GM23338 (cell line): ENCODE results near the gene KNG1. TPM values are rescaled to one million over a fixed set of nuclear protein-coding genes. Genes with fewer than 3 reads are reported as not detected.

ENCODE experiments used
- ATAC-seq: fragments of 200-7000 bp; cut with Tn5 transposase; 3 replicates; pipeline ENCODE4 v1.9.1; 2020
- DNase-seq: peaks from one replicate; pipeline ENCODE4 v3.0.0-alpha.2; 2015; ENCODE audit warnings: low spot score
- H2AFZ ChIP-seq: fragments of 200-600 bp; sonication (generic); 2 replicates; pipeline ENCODE4 v1.8.0; 2016; ENCODE audit warnings: antibody characterized with exemption, mild to moderate bottlenecking, moderate library complexity
- H3F3A ChIP-seq: fragments of 200-600 bp; sonication (generic); replicated peaks from 2 replicates; pipeline ENCODE4 v1.8.0; 2017; ENCODE audit warnings: antibody characterized with exemption, mixed run types, low read depth
- H3K27ac ChIP-seq: fragments of 200-600 bp; sonication (generic); 2 replicates; pipeline ENCODE4 v1.6.1; 2016; ENCODE audit warnings: low read depth
- H3K27me3 ChIP-seq: fragments of 200-600 bp; sonication (generic); 2 replicates; pipeline ENCODE4 v1.8.0; 2016; ENCODE audit warnings: mild to moderate bottlenecking, mixed run types, moderate library complexity; ENCODE audit not compliant: insufficient read depth
- H3K36me3 ChIP-seq: fragments of 200-600 bp; sonication (generic); 2 replicates; pipeline ENCODE4 v1.8.0; 2016; ENCODE audit warnings: mild to moderate bottlenecking; ENCODE audit not compliant: insufficient read depth
- H3K4me1 ChIP-seq: fragments of 200-600 bp; sonication (generic); 2 replicates; pipeline ENCODE4 v1.8.0; 2016; ENCODE audit warnings: mild to moderate bottlenecking, moderate library complexity; ENCODE audit not compliant: insufficient read depth
- H3K4me2 ChIP-seq: fragments of 200-600 bp; sonication (generic); 2 replicates; pipeline ENCODE4 v1.7.1; 2017; ENCODE audit warnings: mixed run types
- H3K4me3 ChIP-seq: fragments of 200-600 bp; sonication (generic); 2 replicates; pipeline ENCODE4 v1.6.1; 2016; ENCODE audit warnings: mixed run types
- H3K79me2 ChIP-seq: fragments of 200-600 bp; sonication (generic); replicated peaks from 2 replicates; pipeline ENCODE4 v1.8.0; 2017; ENCODE audit warnings: mild to moderate bottlenecking; ENCODE audit not compliant: insufficient read depth
- H3K9me2 ChIP-seq: fragments of 200-600 bp; sonication (generic); 2 replicates; pipeline ENCODE4 v1.8.0; 2017; ENCODE audit not compliant: insufficient read depth
- H4K20me1 ChIP-seq: fragments of 200-600 bp; sonication (generic); replicated peaks from 2 replicates; pipeline ENCODE4 v1.8.0; 2017; ENCODE audit warnings: mild to moderate bottlenecking; ENCODE audit not compliant: insufficient read depth
- H3K27ac Mint-ChIP-seq: 2 replicates; pipeline ENCODE4 v1.8.0; 2020; ENCODE audit warnings: inconsistent platforms, mild to moderate bottlenecking, moderate library complexity, mixed read lengths
- H3K27me3 Mint-ChIP-seq: 3 replicates; pipeline ENCODE4 v1.8.0; 2022; ENCODE audit warnings: low read depth, mild to moderate bottlenecking, moderate library complexity, mixed read lengths, inconsistent platforms; ENCODE audit not compliant: insufficient read depth, poor library complexity
- H3K36me3 Mint-ChIP-seq: 3 replicates; pipeline ENCODE4 v1.8.0; 2021; ENCODE audit warnings: low read depth, mild to moderate bottlenecking, inconsistent platforms, moderate library complexity, mixed read lengths
- H3K4me1 Mint-ChIP-seq: 3 replicates; pipeline ENCODE4 v1.8.0; 2020; ENCODE audit warnings: mild to moderate bottlenecking, inconsistent platforms, mixed read lengths
- H3K4me3 Mint-ChIP-seq: 3 replicates; pipeline ENCODE4 v1.8.0; 2021; ENCODE audit warnings: moderate library complexity, mild to moderate bottlenecking, inconsistent platforms, mixed read lengths
- H3K9me3 Mint-ChIP-seq: 3 replicates; pipeline ENCODE4 v1.8.0; 2020; ENCODE audit warnings: moderate library complexity, mild to moderate bottlenecking, inconsistent platforms, mixed read lengths
- CREB1 ChIP-seq: fragments of 250-450 bp; sonication (Bioruptor Pico); IDR thresholded peaks from 2 replicates; pipeline ENCODE4 v1.5.0; 2020; ENCODE audit warnings: low read depth, mild to moderate bottlenecking, moderate library complexity
- ETS1 ChIP-seq: IDR thresholded peaks from 2 replicates; pipeline ENCODE4 v1.6.1; 2016; ENCODE audit warnings: antibody characterized with exemption
- EZH2 ChIP-seq: fragments of 200-600 bp; sonication (generic); IDR thresholded peaks from one replicate; pipeline ENCODE4 v1.8.0; 2017; ENCODE audit warnings: antibody characterized with exemption, mild to moderate bottlenecking, low read depth; ENCODE audit not compliant: unreplicated experiment
- STAT1 ChIP-seq: IDR thresholded peaks from one replicate; pipeline ENCODE4 v1.6.1; 2016; ENCODE audit warnings: antibody characterized with exemption; ENCODE audit not compliant: unreplicated experiment
- ZNF114 ChIP-seq: fragments of 250-450 bp; sonication (Bioruptor Pico); IDR thresholded peaks from 2 replicates; pipeline ENCODE4 v1.5.0; 2020; ENCODE audit warnings: mild to moderate bottlenecking, moderate library complexity
- ZNF331 ChIP-seq: fragments of 250-450 bp; sonication (Bioruptor Pico); IDR thresholded peaks from 2 replicates; pipeline ENCODE4 v1.5.0; 2020; ENCODE audit warnings: low read depth, mild to moderate bottlenecking, moderate library complexity
- ZNF462 ChIP-seq: fragments of 250-450 bp; sonication (Bioruptor Pico); IDR thresholded peaks from 2 replicates; pipeline ENCODE4 v1.5.0; 2020; ENCODE audit warnings: mild to moderate bottlenecking, moderate library complexity
- polyA plus RNA-seq: library from polyadenylated mRNA; unstranded; fragments of >200 nt; fragmentation: Nextera tagmentation; extraction: Ambion mirVana; gene quantifications from 2 replicates; pipeline ENCODE4 v1.2.1, GENCODE V29; 2016
- total RNA-seq: library from RNA; depleted of rRNA; stranded (reverse); fragments of >200 nt; shearing (Covaris generic); gene quantifications from 2 replicates; pipeline ENCODE4 v1.2.3, GENCODE V29; 2014

The KNG1 gene
- total and polyA plus RNA-seq, 2 experiments from 2014 or later, result 0.49 TPM; not detected in 1

- H3K79me2 ChIP-seq, result no peaks in the 10 kb centered on the region
- Mint-ChIP-seq H3K9me3 (no peaks in the 10 kb centered on the region), H3K27ac (peak overlapping the region; percentile 71; the same call in 1 of the 2 replicates), H3K4me1 (peaks cover 11% of the 10 kb centered on the region), H3K4me3 (no peak overlapping the region), H3K36me3 (no peaks in the 10 kb centered on the region), H3K27me3 (peaks cover 3% of the 10 kb centered on the region)
- H2AFZ ChIP-seq, result 0 out of 2 replicates have a peak overlapping the region, but pooled peaks have one; percentile 0
- H3K4me1 ChIP-seq, result peaks cover 9% of the 10 kb centered on the region
- no peaks in the 10 kb centered on the region for H4K20me1 ChIP-seq
- H3K9me2 ChIP-seq, result peaks cover 4% of the 10 kb centered on the region; the same call in 1 of the 2 replicates
- H3F3A ChIP-seq, result no peaks in the 10 kb centered on the region
- H3K27me3 ChIP-seq, result no peaks in the 10 kb centered on the region
- no peak overlapping the region for H3K4me3 ChIP-seq
- H3K4me2 ChIP-seq, result no peak overlapping the region; the same call in 1 of the 2 replicates
- peak; percentile 88 for DNase-seq
- peak; percentile 95 for ATAC-seq
- H3K27ac ChIP-seq, result peak overlapping the region; percentile 18; the same call in 1 of the 2 replicates
- TF ChIP-seq EZH2 (no peak), ZNF462 (CRISPR knock-in tag) (peak; percentile 10; the same call in 1 of the 2 replicates), ETS1 (0 out of 2 replicates have a peak, but pooled peaks have one; percentile 57), ZNF114 (CRISPR knock-in tag) (no peak)
- no peaks in the 10 kb centered on the region for H3K36me3 ChIP-seq
Measured at GRCh38 chr3:186746008-186746407, 28.8 kb downstream of the KNG1 start.

GRCh38 chr3:186750316-186750715, 33.2 kb downstream of the KNG1 start:
- H3K4me1 Mint-ChIP-seq, result peaks cover 15% of the 10 kb centered on the region
- peaks cover 3% of the 10 kb centered on the region for H3K27me3 Mint-ChIP-seq
- Histone ChIP-seq H3K9me2 (no peaks in the 10 kb centered on the region), H3F3A (no peaks in the 10 kb centered on the region), H3K27ac (no peak overlapping the region), H3K79me2 (no peaks in the 10 kb centered on the region), H3K36me3 (no peaks in the 10 kb centered on the region), H3K4me3 (no peak overlapping the region), H4K20me1 (no peaks in the 10 kb centered on the region), H3K27me3 (no peaks in the 10 kb centered on the region), H3K4me2 (no peak overlapping the region), H2AFZ (no peak overlapping the region), H3K4me1 (peaks cover 4% of the 10 kb centered on the region; the same call in 1 of the 2 replicates)
- H3K27ac Mint-ChIP-seq, result no peak overlapping the region
- ATAC-seq (no peak), DNase-seq (no peak)
- no peaks in the 10 kb centered on the region for H3K36me3 Mint-ChIP-seq
- no peak overlapping the region for H3K4me3 Mint-ChIP-seq
- TF ChIP-seq CREB1 (CRISPR knock-in tag) (no peak), STAT1 (no peak), ZNF331 (CRISPR knock-in tag) (no peak)
- no peaks in the 10 kb centered on the region for H3K9me3 Mint-ChIP-seq
